ENCODE measurements around the gene BMP2K. TPM values are rescaled to one million over a fixed set of nuclear protein-coding genes. Genes with fewer than 3 reads are reported as not detected.

Gene BMP2K
- total and polyA plus RNA-seq, 4 donors: 7.1 to 75.4 (median 23.5) TPM

- intact Hi-C loops (cut with DNase I): loop anchor here (5.0 to 10.0 kb wide), 3 partner anchors 131 to 164 kb away; no protein-coding TSS in a partner anchor
- WGBS, 2 donors: 90 to 92% methylated on average over 4 of the region's 4 CpGs
These were observed 2.4 kb downstream of the BMP2K start for GRCh38 chr4:78778530-78778929.

DNA sequence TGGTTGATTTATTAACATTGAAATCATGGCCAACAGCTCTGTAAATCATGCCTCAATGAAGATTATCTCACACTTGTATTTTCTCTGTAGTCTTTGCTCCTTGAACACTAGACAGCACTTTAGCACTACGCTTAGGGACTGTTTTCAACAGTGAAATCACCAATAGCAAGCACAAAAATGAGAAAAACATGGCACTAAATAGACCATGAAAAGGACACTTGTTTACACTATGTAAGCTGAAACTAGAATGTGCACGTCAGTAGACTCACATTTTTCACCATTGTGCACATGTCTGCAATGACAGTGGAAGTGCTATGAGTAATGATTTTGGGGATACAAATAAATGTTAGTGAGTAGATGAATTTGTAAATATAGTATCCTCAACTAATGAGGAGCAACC lies 3.1 kb downstream of the BMP2K start:
- peaks cover 0 to 2% of the 10 kb centered on the region in 2 donors for H3K4me1 ChIP-seq (ENCODE audit: control insufficient read depth in 1 of 2, insufficient read depth in 2 of 2, low read length in 2 of 2)
- ATAC-seq (ENCODE audit: low FRiP score) (no peak), DNase-seq (no peak)
- no peaks in the 10 kb centered on the region for H3K36me3 ChIP-seq (ENCODE audit: control insufficient read depth in 1 of 2, insufficient read depth in 2 of 2, low read length in 1 of 2)
- no peaks in the 10 kb centered on the region for H3K27me3 ChIP-seq (ENCODE audit: control insufficient read depth in 1 of 2, insufficient read depth in 2 of 2, low read length in 1 of 2)
- H3K4me3 ChIP-seq (ENCODE audit: low read length in 2 of 2): no peak overlapping the region
- no peak overlapping the region for H3K27ac ChIP-seq (ENCODE audit: low read depth in 1 of 2, low read length in 2 of 2)
- no peaks in the 10 kb centered on the region for H3K9me3 ChIP-seq (ENCODE audit: control insufficient read depth, low read length)
- 85 to 92% methylated on average over 2 of the region's 2 CpGs for WGBS, 2 donors
- intact Hi-C loops (cut with DNase I): loop anchor here (5.0 to 10.0 kb wide), 3 partner anchors 132 to 164 kb away; no protein-coding TSS in a partner anchor

More at GRCh38 chr4:78778530-78778929, 2.4 kb downstream of the BMP2K start:
- no peak for ATAC-seq (ENCODE audit: low FRiP score)
- no peak overlapping the region for H3K27ac ChIP-seq (ENCODE audit: low read depth in 1 of 2, low read length in 2 of 2)
- no peak for DNase-seq
- peaks cover 0 to 2% of the 10 kb centered on the region in 2 donors for H3K4me1 ChIP-seq (ENCODE audit: control insufficient read depth in 1 of 2, insufficient read depth in 2 of 2, low read length in 2 of 2)
- H3K9me3 ChIP-seq (ENCODE audit: control insufficient read depth, low read length): no peaks in the 10 kb centered on the region
- H3K36me3 ChIP-seq (ENCODE audit: control insufficient read depth in 1 of 2, insufficient read depth in 2 of 2, low read length in 1 of 2): no peaks in the 10 kb centered on the region
- no peaks in the 10 kb centered on the region for H3K27me3 ChIP-seq (ENCODE audit: control insufficient read depth in 1 of 2, insufficient read depth in 2 of 2, low read length in 1 of 2)
- no peak overlapping the region for H3K4me3 ChIP-seq (ENCODE audit: low read length in 2 of 2)

DNA sequence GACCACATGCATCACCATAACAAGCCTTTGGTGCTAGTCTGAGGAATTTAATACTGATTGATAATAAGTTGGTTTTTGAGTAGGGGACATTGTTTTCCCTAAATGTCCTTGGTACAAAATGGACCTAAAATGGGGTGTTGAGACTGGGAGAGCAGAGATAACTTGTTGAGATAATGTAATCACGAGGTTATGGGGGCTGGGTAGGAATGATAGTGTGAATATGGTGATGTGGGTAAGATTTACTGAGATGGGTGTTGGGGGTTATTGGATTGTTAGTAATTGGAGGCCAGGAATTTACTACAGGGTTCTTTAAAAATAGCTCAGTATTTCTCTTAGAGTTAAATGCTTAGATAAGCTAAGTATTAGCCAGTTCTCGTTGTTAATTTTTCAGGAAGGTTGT lies 3.9 kb downstream of the BMP2K start:
- ATAC-seq (ENCODE audit: low FRiP score) (no peak), DNase-seq (no peak)
- 56 to 58% methylated on average over 2 of the region's 2 CpGs for WGBS, 2 donors
- H3K4me1 ChIP-seq (ENCODE audit: control insufficient read depth in 1 of 2, insufficient read depth in 2 of 2, low read length in 2 of 2): peaks cover 0 to 2% of the 10 kb centered on the region in 2 donors
- H3K9me3 ChIP-seq (ENCODE audit: control insufficient read depth, low read length): no peaks in the 10 kb centered on the region
- no peaks in the 10 kb centered on the region for H3K36me3 ChIP-seq (ENCODE audit: control insufficient read depth in 1 of 2, insufficient read depth in 2 of 2, low read length in 1 of 2)
- no peak overlapping the region for H3K27ac ChIP-seq (ENCODE audit: low read depth in 1 of 2, low read length in 2 of 2)
- intact Hi-C loops (cut with DNase I): no loop called here
- H3K27me3 ChIP-seq (ENCODE audit: control insufficient read depth in 1 of 2, insufficient read depth in 2 of 2, low read length in 1 of 2): no peaks in the 10 kb centered on the region
- no peak overlapping the region for H3K4me3 ChIP-seq (ENCODE audit: low read length in 2 of 2)

GRCh38 chr4:78781139-78781538 lies 5.0 kb downstream of the BMP2K start:
- Histone ChIP-seq H3K27me3 (ENCODE audit: control insufficient read depth in 1 of 2, insufficient read depth in 2 of 2, low read length in 1 of 2) (no peaks in the 10 kb centered on the region), H3K4me1 (ENCODE audit: control insufficient read depth in 1 of 2, insufficient read depth in 2 of 2, low read length in 2 of 2) (peaks cover 0 to 2% of the 10 kb centered on the region in 2 donors), H3K9me3 (ENCODE audit: control insufficient read depth, low read length) (no peaks in the 10 kb centered on the region), H3K27ac (ENCODE audit: low read depth in 1 of 2, low read length in 2 of 2) (no peak overlapping the region), H3K4me3 (ENCODE audit: low read length in 2 of 2) (no peak overlapping the region), H3K36me3 (ENCODE audit: control insufficient read depth in 1 of 2, insufficient read depth in 2 of 2, low read length in 1 of 2) (no peaks in the 10 kb centered on the region)
- ATAC-seq (ENCODE audit: low FRiP score) (no peak), DNase-seq (no peak)
- 50 to 51% methylated on average over 1 of the region's 1 CpG for WGBS, 2 donors
- intact Hi-C loops (cut with DNase I): no loop called here

DNA sequence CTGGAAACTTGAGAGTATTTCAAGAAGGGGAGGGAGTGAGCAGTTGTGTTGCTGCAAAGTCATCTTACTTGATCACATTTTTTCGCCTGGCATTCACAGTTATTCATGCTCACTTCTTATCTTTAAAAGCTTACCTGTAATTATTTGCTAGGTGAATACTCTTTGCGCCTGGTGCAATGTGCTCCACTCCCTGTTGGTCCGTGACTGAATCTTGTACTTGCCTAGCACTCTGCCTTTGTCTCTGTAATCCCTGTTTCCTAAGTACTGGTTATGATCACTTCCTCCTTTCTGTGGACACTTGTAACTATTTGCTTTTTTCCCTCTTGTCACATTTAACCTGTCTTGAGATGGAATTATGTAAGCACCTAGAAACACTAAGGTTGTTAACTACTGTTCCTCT lies 5.8 kb downstream of the BMP2K start:
- H3K36me3 ChIP-seq (ENCODE audit: control insufficient read depth in 1 of 2, insufficient read depth in 2 of 2, low read length in 1 of 2): no peaks in the 10 kb centered on the region
- no peak for ATAC-seq (ENCODE audit: low FRiP score)
- H3K9me3 ChIP-seq (ENCODE audit: control insufficient read depth, low read length): no peaks in the 10 kb centered on the region
- peaks cover 0 to 2% of the 10 kb centered on the region in 2 donors for H3K4me1 ChIP-seq (ENCODE audit: control insufficient read depth in 1 of 2, insufficient read depth in 2 of 2, low read length in 2 of 2)
- intact Hi-C loops (cut with DNase I): no loop called here
- DNase-seq: no peak
- 94 to 95% methylated on average over 3 of the region's 3 CpGs for WGBS, 2 donors
- H3K27me3 ChIP-seq (ENCODE audit: control insufficient read depth in 1 of 2, insufficient read depth in 2 of 2, low read length in 1 of 2): no peaks in the 10 kb centered on the region
- H3K27ac ChIP-seq (ENCODE audit: low read depth in 1 of 2, low read length in 2 of 2): no peak overlapping the region
- no peak overlapping the region for H3K4me3 ChIP-seq (ENCODE audit: low read length in 2 of 2)

- peaks cover 0 to under 1% of the 10 kb centered on the region in 2 donors for H3K4me1 ChIP-seq (ENCODE audit: control insufficient read depth in 1 of 2, insufficient read depth in 2 of 2, low read length in 2 of 2)
- WGBS, 2 donors: 33 to 37% methylated on average over 4 of the region's 4 CpGs
- H3K4me3 ChIP-seq (ENCODE audit: low read length in 2 of 2): no peak overlapping the region
- H3K9me3 ChIP-seq (ENCODE audit: control insufficient read depth, low read length): no peaks in the 10 kb centered on the region
- no peak for DNase-seq
- no peaks in the 10 kb centered on the region for H3K36me3 ChIP-seq (ENCODE audit: control insufficient read depth in 1 of 2, insufficient read depth in 2 of 2, low read length in 1 of 2)
- intact Hi-C loops (cut with DNase I): no loop called here
- H3K27ac ChIP-seq (ENCODE audit: low read depth in 1 of 2, low read length in 2 of 2): no peak overlapping the region
- ATAC-seq (ENCODE audit: low FRiP score): no peak
- H3K27me3 ChIP-seq (ENCODE audit: control insufficient read depth in 1 of 2, insufficient read depth in 2 of 2, low read length in 1 of 2): no peaks in the 10 kb centered on the region
These were observed 8.2 kb downstream of the BMP2K start for GRCh38 chr4:78784236-78784865.

DNA sequence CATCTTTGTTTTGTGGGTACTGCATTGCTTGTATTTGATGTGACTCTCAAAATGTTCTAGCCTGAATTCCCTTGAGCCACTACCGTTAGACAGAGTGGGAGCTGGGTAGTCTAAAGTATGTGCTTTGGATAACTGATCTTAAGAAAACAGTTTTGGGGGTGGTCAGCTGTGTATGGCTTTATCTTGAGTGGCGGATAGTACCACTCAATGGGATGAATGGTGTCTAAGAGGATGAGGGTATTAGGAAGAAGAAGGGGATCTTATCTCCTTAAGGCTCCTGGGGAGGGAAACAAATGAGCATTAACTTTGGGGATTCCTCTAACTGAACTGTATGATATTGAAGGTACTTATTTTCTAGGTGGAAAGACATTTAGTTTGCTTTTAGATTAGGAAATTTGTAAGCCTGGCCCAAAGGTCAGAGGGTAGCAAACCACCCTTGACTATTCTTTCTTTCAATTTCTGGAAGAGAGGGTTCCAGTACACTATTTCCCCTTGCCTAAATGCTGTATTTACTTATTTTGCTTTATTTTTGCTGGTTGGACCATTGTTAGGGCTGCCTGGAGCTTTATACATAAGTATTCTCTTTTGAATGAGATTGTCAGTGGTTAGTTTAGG lies 11.3 kb downstream of the BMP2K start:
- H3K27me3 ChIP-seq (ENCODE audit: control insufficient read depth in 1 of 2, insufficient read depth in 2 of 2, low read length in 1 of 2): no peaks in the 10 kb centered on the region
- ATAC-seq (ENCODE audit: low FRiP score) (no peak), DNase-seq (no peak)
- H3K27ac ChIP-seq (ENCODE audit: low read depth in 1 of 2, low read length in 2 of 2): no peak overlapping the region
- no peaks in the 10 kb centered on the region for H3K36me3 ChIP-seq (ENCODE audit: control insufficient read depth in 1 of 2, insufficient read depth in 2 of 2, low read length in 1 of 2)
- no peak overlapping the region for H3K4me3 ChIP-seq (ENCODE audit: low read length in 2 of 2)
- WGBS, 2 donors: 73 to 77% methylated on average over 2 of the region's 2 CpGs
- peaks cover 0 to 1% of the 10 kb centered on the region in 2 donors for H3K4me1 ChIP-seq (ENCODE audit: control insufficient read depth in 1 of 2, insufficient read depth in 2 of 2, low read length in 2 of 2)
- no peaks in the 10 kb centered on the region for H3K9me3 ChIP-seq (ENCODE audit: control insufficient read depth, low read length)
- intact Hi-C loops (cut with DNase I): no loop called here

GRCh38 chr4:78788007-78788889 lies 12.1 kb downstream of the BMP2K start:
- 88 to 91% methylated on average over 3 of the region's 3 CpGs for WGBS, 2 donors
- no peaks in the 10 kb centered on the region for H3K36me3 ChIP-seq (ENCODE audit: control insufficient read depth in 1 of 2, insufficient read depth in 2 of 2, low read length in 1 of 2)
- intact Hi-C loops (cut with DNase I): no loop called here
- no peak overlapping the region for H3K4me3 ChIP-seq (ENCODE audit: low read length in 2 of 2)
- no peak for DNase-seq
- ATAC-seq (ENCODE audit: low FRiP score): no peak
- H3K9me3 ChIP-seq (ENCODE audit: control insufficient read depth, low read length): no peaks in the 10 kb centered on the region
- H3K27ac ChIP-seq (ENCODE audit: low read depth in 1 of 2, low read length in 2 of 2): no peak overlapping the region
- peaks cover 0 to 1% of the 10 kb centered on the region in 2 donors for H3K4me1 ChIP-seq (ENCODE audit: control insufficient read depth in 1 of 2, insufficient read depth in 2 of 2, low read length in 2 of 2)
- no peaks in the 10 kb centered on the region for H3K27me3 ChIP-seq (ENCODE audit: control insufficient read depth in 1 of 2, insufficient read depth in 2 of 2, low read length in 1 of 2)
